HG03095 (cell line): ENCODE results near the gene GYS1.
"Not testable (repeated sequence)": the region's sequence is repeated elsewhere in the genome, so short reads cannot be mapped to it uniquely, and the experiment has no call there.

Experiments used
- ATAC-seq: cut with Tn5 transposase; IDR thresholded peaks from one replicate; pipeline ENCODE4 v1.9.1; 2021; ENCODE audit warnings: moderate library complexity; ENCODE audit not compliant: unreplicated experiment

GYS1 gene

GRCh38 chr19:48946463-48947257 is 46.4 kb downstream of the GYS1 start:
- no peak for ATAC-seq

- ATAC-seq = no peak
Measured at GRCh38 chr19:48945817-48946216, 47.3 kb downstream of the GYS1 start.

GRCh38 chr19:48945415-48945814 is 47.7 kb downstream of the GYS1 start:
- ATAC-seq = no peak

GRCh38 chr19:48943081-48943480 is 50.0 kb downstream of the GYS1 start:
- ATAC-seq = no peak

GRCh38 chr19:48940902-48941301 is 52.2 kb downstream of the GYS1 start:
- no peak for ATAC-seq

GRCh38 chr19:48938256-48938655 is 54.9 kb downstream of the GYS1 start:
- no peak for ATAC-seq

- no peak for ATAC-seq
Measured at GRCh38 chr19:48935864-48936263, 57.2 kb downstream of the GYS1 start.

- no peak for ATAC-seq
Measured at GRCh38 chr19:48934837-48935236, 58.3 kb downstream of the GYS1 start.

GRCh38 chr19:48933382-48933932 is 59.7 kb downstream of the GYS1 start, which contains the start of gene DHDH:
Gene DHDH, plus strand, starts transcription at chr19:48933699. Its CDS starts 23 bp downstream, at chr19:48933722.
- no peak for ATAC-seq

GRCh38 chr19:48928164-48929025 is 64.7 kb downstream of the GYS1 start:
- ATAC-seq = no peak

GRCh38 chr19:48927692-48928091 is 65.4 kb downstream of the GYS1 start:
- not testable (repeated sequence) for ATAC-seq

- no peak for ATAC-seq
Measured at GRCh38 chr19:48926909-48927308, 66.2 kb downstream of the GYS1 start.

GRCh38 chr19:48925890-48926289 is 67.2 kb downstream of the GYS1 start:
- ATAC-seq = not testable (repeated sequence)

GRCh38 chr19:48925240-48925843 is 67.8 kb downstream of the GYS1 start:
- ATAC-seq = no peak

- no peak for ATAC-seq
Measured at GRCh38 chr19:48922548-48923490, 70.3 kb downstream of the GYS1 start.

GRCh38 chr19:48921721-48922500 is 71.2 kb downstream of the GYS1 start:
- ATAC-seq = no peak

- ATAC-seq = no peak
Measured at GRCh38 chr19:48920949-48921348, 72.2 kb downstream of the GYS1 start.

GRCh38 chr19:48919271-48919670 is 73.8 kb downstream of the GYS1 start:
- not testable (repeated sequence) for ATAC-seq

- no peak for ATAC-seq
Measured at GRCh38 chr19:48918801-48919247, 74.3 kb downstream of the GYS1 start.
